Trophoblast cell (in vitro differentiated cells and primary cell): ENCODE data around the gene ABCC8.

Source experiments
- DNase-seq, 2 donors: peaks; one replicate each; pipeline ENCODE4 v3.0.0-alpha.2; 2016
- H2AFZ ChIP-seq: 2 replicates; pipeline ENCODE4 v1.6.1; 2013; ENCODE audit warnings: low read length, moderate library complexity, mild to moderate bottlenecking; ENCODE audit not compliant: insufficient read depth, poor library complexity
- H2AK5ac ChIP-seq: 2 replicates; pipeline ENCODE4 v1.6.1; 2013; ENCODE audit warnings: mild to moderate bottlenecking, low read length
- H2BK120ac ChIP-seq: 2 replicates; pipeline ENCODE4 v1.6.1; 2013; ENCODE audit warnings: low read length, mild to moderate bottlenecking, moderate library complexity; ENCODE audit not compliant: insufficient read depth, poor library complexity
- H2BK12ac ChIP-seq: 2 replicates; pipeline ENCODE4 v1.6.1; 2013; ENCODE audit warnings: mild to moderate bottlenecking, low read length, moderate library complexity
- H2BK5ac ChIP-seq: 2 replicates; pipeline ENCODE4 v1.6.1; 2013; ENCODE audit warnings: low read length, low read depth, moderate library complexity, mild to moderate bottlenecking; ENCODE audit not compliant: poor library complexity
- H3K14ac ChIP-seq: 2 replicates; pipeline ENCODE4 v1.6.1; 2013; ENCODE audit warnings: mild to moderate bottlenecking, low read length
- H3K18ac ChIP-seq: 2 replicates; pipeline ENCODE4 v1.6.1; 2013; ENCODE audit warnings: mild to moderate bottlenecking, low read length
- H3K23ac ChIP-seq: 2 replicates; pipeline ENCODE4 v1.6.1; 2013; ENCODE audit warnings: low read length
- H3K27ac ChIP-seq: 2 replicates; pipeline ENCODE4 v1.5.1; 2013; ENCODE audit warnings: low read depth, mild to moderate bottlenecking, inconsistent platforms, low read length, moderate library complexity
- H3K27me3 ChIP-seq: 2 replicates; pipeline ENCODE4 v1.6.1; 2013; ENCODE audit warnings: inconsistent platforms, mild to moderate bottlenecking, low read length, moderate library complexity; ENCODE audit not compliant: insufficient read depth
- H3K36me3 ChIP-seq, 2 experiments: 1 replicate in 1 of 2; 2 replicates in 1 of 2; pipeline ENCODE4 v1.6.1; 2013; ENCODE audit warnings: low read length in 2 of 2, mild to moderate bottlenecking in 2 of 2, moderate library complexity in 1 of 2; ENCODE audit not compliant: insufficient read depth in 2 of 2, control insufficient read depth in 1 of 2
- H3K4ac ChIP-seq: 2 replicates; pipeline ENCODE4 v1.6.1; 2013; ENCODE audit warnings: low read depth, mild to moderate bottlenecking, low read length, moderate library complexity
- H3K4me1 ChIP-seq, 2 experiments: 1 replicate in 1 of 2; 2 replicates in 1 of 2; pipeline ENCODE4 v1.6.1; 2013; ENCODE audit warnings: low read length in 2 of 2, mild to moderate bottlenecking in 2 of 2, moderate library complexity in 1 of 2; ENCODE audit not compliant: insufficient read depth in 2 of 2, control insufficient read depth in 1 of 2
- H3K4me2 ChIP-seq: 2 replicates; pipeline ENCODE4 v1.6.1; 2013; ENCODE audit warnings: inconsistent platforms, mild to moderate bottlenecking, low read length, moderate library complexity
- H3K4me3 ChIP-seq: 2 replicates; pipeline ENCODE4 v1.5.1; 2013; ENCODE audit warnings: mild to moderate bottlenecking, low read depth, low read length, inconsistent platforms
- H3K79me1 ChIP-seq: one replicate; pipeline ENCODE4 v1.6.1; 2013; ENCODE audit warnings: low read length
- H3K79me2 ChIP-seq: 2 replicates; pipeline ENCODE4 v1.6.1; 2013; ENCODE audit warnings: low read length, mild to moderate bottlenecking; ENCODE audit not compliant: control insufficient read depth, insufficient read depth, poor library complexity
- H3K9ac ChIP-seq: 2 replicates; pipeline ENCODE4 v1.6.1; 2013; ENCODE audit warnings: mild to moderate bottlenecking, low read length
- H3K9me3 ChIP-seq: 2 replicates; pipeline ENCODE4 v1.6.1; 2013; ENCODE audit warnings: low read depth, mild to moderate bottlenecking, control low read depth, inconsistent platforms, low read length; ENCODE audit not compliant: insufficient read depth
- H4K12ac ChIP-seq: 2 replicates; pipeline ENCODE4 v1.6.1; 2013; ENCODE audit warnings: low read depth, mild to moderate bottlenecking, low read length, moderate library complexity
- H4K8ac ChIP-seq: 2 replicates; pipeline ENCODE4 v1.6.1; 2013; ENCODE audit warnings: low read depth, mild to moderate bottlenecking, low read length, moderate library complexity
- H4K91ac ChIP-seq: one replicate; pipeline ENCODE4 v1.6.1; 2013; ENCODE audit warnings: low read depth, mild to moderate bottlenecking, low read length, moderate library complexity
- WGBS: extraction: QIAGEN DNeasy Blood & Tissue Kit; methylation state at CpG from one replicate; pipeline ENCODE4 v1.1.7; 2013; ENCODE audit warnings: missing lambda C conversion rate; ENCODE audit not compliant: insufficient read length, insufficient coverage; ENCODE audit errors: extremely low coverage; 5-methylcytosine and 5-hydroxymethylcytosine counted together

Gene ABCC8

GRCh38 chr11:17513853-17514252 is 37.2 kb upstream of the ABCC8 start:
- Histone ChIP-seq H3K79me2 (no peaks in the 10 kb centered on the region), H3K9me3 (peaks cover 3% of the 10 kb centered on the region), H3K4me2 (no peak overlapping the region), H3K36me3 (no peaks in the 10 kb centered on the region), H4K91ac (no peak overlapping the region), H3K14ac (no peak overlapping the region), H3K4me3 (no peak overlapping the region), H4K8ac (no peak overlapping the region), H3K4me1 (no peaks in the 10 kb centered on the region), H3K79me1 (no peaks in the 10 kb centered on the region), H2BK5ac (no peak overlapping the region), H2BK120ac (no peak overlapping the region), H2AK5ac (no peak overlapping the region), H2BK12ac (no peak overlapping the region), H3K4ac (no peak overlapping the region), H3K27ac (no peak overlapping the region), H3K23ac (no peak overlapping the region), H2AFZ (no peak overlapping the region), H4K12ac (no peak overlapping the region), H3K27me3 (no peaks in the 10 kb centered on the region), H3K18ac (no peak overlapping the region), H3K9ac (no peak overlapping the region)
- no peak for DNase-seq
- no CpG with 5 or more reads among the region's 1 CpG for WGBS

DNA sequence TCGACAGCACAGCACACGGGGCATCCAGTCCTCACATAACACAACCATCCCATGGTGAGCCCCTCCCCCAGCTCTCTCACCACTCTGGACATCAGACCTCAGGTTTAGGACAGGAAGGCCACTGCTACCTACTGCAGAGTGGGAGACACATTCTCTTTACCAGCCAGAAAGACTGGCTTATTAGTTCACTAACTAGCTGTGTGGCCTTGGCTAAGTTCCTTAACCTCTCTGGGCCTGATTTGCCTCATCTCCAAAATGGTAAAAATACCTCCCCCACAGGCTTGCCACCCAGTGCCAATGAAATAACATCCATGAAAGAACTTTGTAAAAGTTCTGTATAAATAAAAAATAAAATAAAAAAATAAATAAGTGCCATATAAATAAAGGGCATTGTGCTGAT is 35.5 kb upstream of the ABCC8 start:
- Histone ChIP-seq H4K91ac (no peak overlapping the region), H3K18ac (no peak overlapping the region), H3K14ac (no peak overlapping the region), H3K79me1 (no peaks in the 10 kb centered on the region), H3K9ac (no peak overlapping the region), H2BK120ac (no peak overlapping the region), H3K4me3 (no peak overlapping the region), H3K4me2 (no peak overlapping the region), H3K27me3 (no peaks in the 10 kb centered on the region), H2AFZ (no peak overlapping the region), H3K79me2 (no peaks in the 10 kb centered on the region), H3K4me1 (no peaks in the 10 kb centered on the region), H2BK12ac (no peak overlapping the region), H3K23ac (no peak overlapping the region), H3K36me3 (no peaks in the 10 kb centered on the region), H3K4ac (no peak overlapping the region), H3K27ac (no peak overlapping the region), H2AK5ac (no peak overlapping the region), H2BK5ac (no peak overlapping the region), H4K12ac (no peak overlapping the region), H3K9me3 (peaks cover 1% of the 10 kb centered on the region), H4K8ac (no peak overlapping the region)
- DNase-seq = no peak
- WGBS = no CpG with 5 or more reads among the region's 2 CpGs

DNA sequence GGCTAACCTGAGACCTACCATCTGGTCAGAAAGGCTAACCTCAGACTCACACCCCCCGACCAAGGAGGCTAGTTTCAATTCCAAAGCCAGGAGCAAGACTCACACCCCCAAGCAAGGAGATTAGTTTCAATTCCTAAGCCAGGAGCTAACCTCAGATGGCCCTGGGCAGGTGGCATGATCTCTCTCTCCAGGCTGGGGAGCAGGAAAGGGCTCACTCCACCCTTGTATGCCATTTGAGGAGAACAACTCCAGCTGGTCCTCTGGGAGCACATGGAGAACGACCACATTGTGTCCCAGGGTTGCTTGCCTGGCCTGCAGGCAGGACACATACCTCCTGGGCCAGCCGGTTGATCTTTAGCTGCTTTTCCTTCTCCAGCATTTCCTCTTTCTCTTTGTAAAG is 34.9 kb upstream of the ABCC8 start:
- Histone ChIP-seq H4K91ac (no peak overlapping the region), H4K12ac (no peak overlapping the region), H4K8ac (no peak overlapping the region), H3K79me2 (no peaks in the 10 kb centered on the region), H2BK120ac (no peak overlapping the region), H3K4ac (no peak overlapping the region), H3K9ac (no peak overlapping the region), H3K4me3 (no peak overlapping the region), H2BK5ac (no peak overlapping the region), H2AFZ (no peak overlapping the region), H3K27me3 (no peaks in the 10 kb centered on the region), H2BK12ac (no peak overlapping the region), H2AK5ac (no peak overlapping the region), H3K36me3 (no peaks in the 10 kb centered on the region), H3K79me1 (no peaks in the 10 kb centered on the region), H3K27ac (no peak overlapping the region), H3K9me3 (peaks cover 1% of the 10 kb centered on the region), H3K14ac (no peak overlapping the region), H3K23ac (no peak overlapping the region), H3K4me1 (no peaks in the 10 kb centered on the region), H3K18ac (no peak overlapping the region), H3K4me2 (no peak overlapping the region)
- no peak for DNase-seq
- WGBS = no CpG with 5 or more reads among the region's 3 CpGs

DNA sequence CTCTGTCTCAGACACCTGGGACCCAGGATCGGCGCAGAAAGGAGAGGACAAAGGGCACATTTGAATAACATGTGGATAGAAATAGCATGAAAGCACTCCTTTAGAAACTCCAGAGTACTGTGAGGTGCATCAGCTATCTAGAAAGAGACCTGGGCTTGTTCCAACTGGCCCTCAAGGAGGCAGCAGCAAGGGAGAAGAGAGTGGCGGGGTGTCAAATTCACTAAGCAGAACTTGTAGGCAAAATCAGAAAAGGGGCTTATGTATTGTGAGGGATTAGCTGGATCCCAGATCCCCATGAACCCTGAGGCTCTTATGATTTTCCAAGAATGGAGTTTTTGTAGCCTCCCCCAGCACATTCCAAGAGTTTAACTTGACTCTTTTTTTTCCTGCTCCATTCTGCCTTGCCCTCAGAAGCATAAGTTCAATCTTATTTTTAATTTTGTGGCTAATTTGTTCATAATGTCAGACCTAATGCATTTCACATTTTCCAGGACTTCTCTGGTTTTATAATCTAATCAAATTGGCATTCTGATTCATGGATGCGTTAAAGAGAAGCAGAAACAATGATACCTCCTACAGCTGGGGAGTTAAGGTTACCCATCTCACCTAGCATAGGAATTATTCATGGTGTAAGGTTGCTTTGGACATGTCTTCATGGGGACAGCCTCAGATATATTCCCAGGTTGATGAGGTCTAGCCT is 34.0 kb upstream of the ABCC8 start:
- Histone ChIP-seq H3K9ac (no peak overlapping the region), H2BK5ac (no peak overlapping the region), H3K27ac (no peak overlapping the region), H2BK120ac (no peak overlapping the region), H2AK5ac (no peak overlapping the region), H3K18ac (no peak overlapping the region), H3K36me3 (no peaks in the 10 kb centered on the region), H3K9me3 (peaks cover 1% of the 10 kb centered on the region), H3K14ac (no peak overlapping the region), H3K79me1 (no peaks in the 10 kb centered on the region), H2AFZ (no peak overlapping the region), H3K4me3 (no peak overlapping the region), H4K8ac (no peak overlapping the region), H3K79me2 (no peaks in the 10 kb centered on the region), H3K27me3 (no peaks in the 10 kb centered on the region), H4K12ac (no peak overlapping the region), H3K4me2 (no peak overlapping the region), H3K23ac (no peak overlapping the region), H4K91ac (no peak overlapping the region), H2BK12ac (no peak overlapping the region), H3K4ac (no peak overlapping the region), H3K4me1 (no peaks in the 10 kb centered on the region)
- no CpG with 5 or more reads among the region's 4 CpGs for WGBS
- DNase-seq = no peak
